Transverse colon (tissue), 4 donors: ENCODE data around the gene PRL. TPM values are rescaled to one million over a fixed set of nuclear protein-coding genes. Genes with fewer than 3 reads are reported as not detected.

ENCODE experiments used
- DNase-seq: peaks from one replicate; pipeline ENCODE4 v3.0.0-alpha.2; 2019
- H3K27ac ChIP-seq, 4 donors: fragments of 200-600 bp; sonication (generic); 2 replicates each; pipeline ENCODE4 v1.5.1; 2016 to 2018; ENCODE audit warnings: inconsistent platforms in 4 of 4
- H3K27me3 ChIP-seq: fragments of 200-600 bp; sonication (generic); 2 replicates; pipeline ENCODE4 v1.5.1; 2017; ENCODE audit warnings: inconsistent platforms
- H3K36me3 ChIP-seq, 4 donors: fragments of 200-600 bp; sonication (generic); 2 replicates each; pipeline ENCODE4 v1.5.1; 2017 to 2019; ENCODE audit warnings: inconsistent platforms in 4 of 4
- H3K4me1 ChIP-seq, 4 donors: fragments of 200-600 bp; sonication (generic); 2 replicates each; pipeline ENCODE4 v1.5.1; 2017 to 2020; ENCODE audit warnings: inconsistent platforms in 4 of 4
- H3K4me3 ChIP-seq, 4 donors: fragments of 200-600 bp; sonication (generic); 1 replicate in 1 of 4; 2 replicates in 3 of 4; pipeline versions ENCODE4 v1.5.1 to v1.6.1; 2017 to 2019; ENCODE audit warnings: inconsistent platforms in 4 of 4
- H3K9me3 ChIP-seq, 2 donors: fragments of 200-600 bp; sonication (generic); 2 replicates each; pipeline ENCODE4 v1.5.1; 2017 to 2019; ENCODE audit warnings: inconsistent platforms in 2 of 2
- EP300 ChIP-seq: sonication (generic); formaldehyde crosslinking; IDR thresholded peaks from one replicate; pipeline ENCODE4 v1.6.1; 2017; ENCODE audit warnings: antibody characterized with exemption, low read depth
- POLR2A ChIP-seq: fragments of 450-650 bp; IDR thresholded peaks from one replicate; pipeline ENCODE4 v1.6.1; 2016; ENCODE audit warnings: antibody characterized with exemption, mild to moderate bottlenecking, moderate library complexity
- POLR2AphosphoS5 ChIP-seq, 3 donors: sonication (generic); formaldehyde crosslinking; IDR thresholded peaks; one replicate each; pipeline ENCODE4 v1.6.1; 2016; ENCODE audit warnings: antibody characterized with exemption in 3 of 3
- WGBS, 2 donors: methylation state at CpG; one replicate each; pipeline ENCODE4 v1.1.5; 2018; ENCODE audit warnings: low coverage in 1 of 2; 5-methylcytosine and 5-hydroxymethylcytosine counted together
- in situ Hi-C, 4 donors: fragments of 200-750 bp; cut with MboI; loops; one replicate each; pipeline versions ENCODE4 v1.15.0 to v1.15.1; 2017; ENCODE audit warnings: low sequenced_read_pairs in 3 of 4, low pct_ligation_motif_present in 1 of 4, low pct_unique_long_range_greater_than_20kb in 1 of 4
- intact Hi-C: fragments of 100-400 bp; cut with DNase I; formaldehyde crosslinking; loops from one replicate; pipeline ENCODE4 v1.15.1; 2023; ENCODE audit warnings: low total_unique reads
- total RNA-seq, 4 donors: library from RNA; depleted of rRNA; stranded (reverse); fragments of >200 nt; gene quantifications; one replicate each; pipeline ENCODE4 v1.1.0, GENCODE V29; 2016
- TF ChIP-seq, protein P1 (sequence below), 5 experiments: fragments of 200-600 bp in 3 of 5; fragments of 450-650 bp in 2 of 5; sonication (generic) in 3 of 5; IDR thresholded peaks; 1 replicate in 2 of 5; 2 replicates in 3 of 5; pipeline ENCODE4 v1.5.1; 2016 to 2017; ENCODE audit warnings: antibody characterized with exemption in 5 of 5, inconsistent platforms in 3 of 5, mild to moderate bottlenecking in 2 of 5, moderate library complexity in 1 of 5

Gene PRL
- total RNA-seq, 4 donors from 2014 or later, result not detected

GRCh38 chr6:22271081-22271480, 25.8 kb downstream of the PRL start:
- TF ChIP-seq POLR2A, result no peak
- Histone ChIP-seq H3K27me3 (no peaks in the 10 kb centered on the region), H3K27ac (no peak overlapping the region), H3K9me3 (no peaks in the 10 kb centered on the region), H3K4me3 (no peak overlapping the region), H3K4me1 (no peaks in the 10 kb centered on the region), H3K36me3 (no peaks in the 10 kb centered on the region)
- in situ Hi-C loops, result no loop called here
- intact Hi-C loops, result no loop called here
- WGBS, 2 donors, result 35 to 51% methylated on average over 7 of the region's 7 CpGs
- DNase-seq, result no peak

- H3K36me3 ChIP-seq, result no peaks in the 10 kb centered on the region
- H3K9me3 ChIP-seq, result no peaks in the 10 kb centered on the region
- no peaks in the 10 kb centered on the region for H3K4me1 ChIP-seq
- H3K27me3 ChIP-seq, result no peaks in the 10 kb centered on the region
- in situ Hi-C loops, result no loop called here
- DNase-seq, result no peak
- no peak overlapping the region for H3K4me3 ChIP-seq
- H3K27ac ChIP-seq, result no peak overlapping the region
- no peak for TF ChIP-seq POLR2A
- no peak for TF ChIP-seq POLR2AphosphoS5 (IDR thresholded peaks at IDR 0.05)
- TF ChIP-seq EP300, result no peak
- TF ChIP-seq, protein P1, sequence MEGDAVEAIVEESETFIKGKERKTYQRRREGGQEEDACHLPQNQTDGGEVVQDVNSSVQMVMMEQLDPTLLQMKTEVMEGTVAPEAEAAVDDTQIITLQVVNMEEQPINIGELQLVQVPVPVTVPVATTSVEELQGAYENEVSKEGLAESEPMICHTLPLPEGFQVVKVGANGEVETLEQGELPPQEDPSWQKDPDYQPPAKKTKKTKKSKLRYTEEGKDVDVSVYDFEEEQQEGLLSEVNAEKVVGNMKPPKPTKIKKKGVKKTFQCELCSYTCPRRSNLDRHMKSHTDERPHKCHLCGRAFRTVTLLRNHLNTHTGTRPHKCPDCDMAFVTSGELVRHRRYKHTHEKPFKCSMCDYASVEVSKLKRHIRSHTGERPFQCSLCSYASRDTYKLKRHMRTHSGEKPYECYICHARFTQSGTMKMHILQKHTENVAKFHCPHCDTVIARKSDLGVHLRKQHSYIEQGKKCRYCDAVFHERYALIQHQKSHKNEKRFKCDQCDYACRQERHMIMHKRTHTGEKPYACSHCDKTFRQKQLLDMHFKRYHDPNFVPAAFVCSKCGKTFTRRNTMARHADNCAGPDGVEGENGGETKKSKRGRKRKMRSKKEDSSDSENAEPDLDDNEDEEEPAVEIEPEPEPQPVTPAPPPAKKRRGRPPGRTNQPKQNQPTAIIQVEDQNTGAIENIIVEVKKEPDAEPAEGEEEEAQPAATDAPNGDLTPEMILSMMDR (IDR thresholded peaks at IDR 0.05), result no peak
- 79 to 87% methylated on average over 2 of the region's 2 CpGs for WGBS, 2 donors
- intact Hi-C loops, result no loop called here
Measured at GRCh38 chr6:22263748-22264147, 33.1 kb downstream of the PRL start.

GRCh38 chr6:22254886-22255285, 42.0 kb downstream of the PRL start:
- DNase-seq, result no peak
- Histone ChIP-seq H3K36me3 (no peaks in the 10 kb centered on the region), H3K4me1 (no peaks in the 10 kb centered on the region), H3K9me3 (peaks cover 0 to 3% of the 10 kb centered on the region in 2 donors), H3K27me3 (no peaks in the 10 kb centered on the region), H3K4me3 (no peak overlapping the region), H3K27ac (no peak overlapping the region)
- WGBS, 2 donors, result 53 to 65% methylated on average over 3 of the region's 3 CpGs
- intact Hi-C loops (no loop called here), in situ Hi-C loops (no loop called here)
- TF ChIP-seq POLR2AphosphoS5 (IDR thresholded peaks at IDR 0.05) (no peak), POLR2A (no peak), EP300 (no peak)
- TF ChIP-seq, protein P1 (IDR thresholded peaks at IDR 0.05), result no peak

DNA sequence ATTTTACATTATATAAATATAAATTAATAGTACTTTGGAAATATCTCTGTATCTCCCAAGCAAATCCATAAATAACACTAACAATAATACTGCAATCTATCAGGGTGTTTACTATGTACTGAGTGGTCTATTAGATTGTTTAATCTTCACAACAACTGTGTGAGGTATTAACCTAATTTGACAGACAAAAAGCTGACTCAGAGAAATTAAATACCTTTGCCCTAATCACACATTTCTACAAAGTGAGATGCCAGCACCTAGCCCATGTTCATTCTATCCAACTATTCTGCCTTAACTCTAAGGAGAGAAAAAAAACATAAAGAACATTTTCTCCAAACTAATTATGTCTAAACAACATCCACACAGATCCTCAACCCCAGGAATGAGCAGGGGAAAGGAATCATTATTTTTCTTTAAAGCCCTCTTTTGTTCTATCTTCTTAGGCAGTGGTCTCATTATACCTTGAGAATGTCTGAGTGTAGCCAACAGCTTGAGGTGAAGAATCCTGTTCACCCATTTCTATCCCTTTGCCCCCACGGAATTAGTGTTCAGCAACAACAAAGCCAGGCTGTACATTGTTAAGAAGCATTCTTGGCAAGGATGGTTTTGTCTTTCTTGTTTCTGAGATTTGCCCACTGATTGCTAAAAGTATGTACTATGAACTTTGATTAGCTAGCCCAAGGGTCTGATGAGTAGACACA, 42.7 kb downstream of the PRL start:
- in situ Hi-C loops, result no loop called here
- H3K27me3 ChIP-seq, result no peaks in the 10 kb centered on the region
- H3K36me3 ChIP-seq, result no peaks in the 10 kb centered on the region
- no peak overlapping the region for H3K27ac ChIP-seq
- H3K4me3 ChIP-seq, result no peak overlapping the region
- TF ChIP-seq EP300, result no peak
- TF ChIP-seq, protein P1 (IDR thresholded peaks at IDR 0.05), result no peak
- no peak for TF ChIP-seq POLR2A
- TF ChIP-seq POLR2AphosphoS5 (IDR thresholded peaks at IDR 0.05), result no peak
- DNase-seq, result no peak
- 29 to 82% methylated on average over 1 of the region's 1 CpG for WGBS, 2 donors
- H3K4me1 ChIP-seq, result no peaks in the 10 kb centered on the region
- H3K9me3 ChIP-seq, result peaks cover 0 to 3% of the 10 kb centered on the region in 2 donors
- intact Hi-C loops, result no loop called here

DNA sequence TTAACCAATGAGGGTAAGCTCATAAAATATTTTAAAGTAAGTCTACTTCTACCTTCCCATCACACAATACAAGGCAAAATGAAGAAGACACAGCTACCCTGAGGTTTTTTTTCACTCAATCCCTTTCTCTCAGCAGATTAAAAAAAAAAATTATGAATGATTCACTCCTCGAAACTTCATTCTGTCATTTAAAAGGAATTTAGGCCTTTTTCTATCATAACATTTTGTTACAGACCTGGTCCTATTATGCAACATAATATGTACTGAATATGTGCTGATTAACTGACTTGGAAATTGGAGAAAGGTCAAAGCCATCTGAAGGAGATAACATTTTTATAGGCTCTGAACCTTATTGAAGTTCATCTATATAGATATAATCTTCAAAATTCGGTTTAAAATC, 45.5 kb downstream of the PRL start:
- H3K27me3 ChIP-seq, result no peaks in the 10 kb centered on the region
- 48 to 58% methylated on average over 2 of the region's 2 CpGs for WGBS, 2 donors
- intact Hi-C loops (no loop called here), in situ Hi-C loops (no loop called here)
- no peaks in the 10 kb centered on the region for H3K9me3 ChIP-seq
- DNase-seq, result no peak
- H3K27ac ChIP-seq, result no peak overlapping the region
- TF ChIP-seq, protein P1 (IDR thresholded peaks at IDR 0.05), result no peak
- TF ChIP-seq EP300, result no peak
- no peak for TF ChIP-seq POLR2AphosphoS5 (IDR thresholded peaks at IDR 0.05)
- TF ChIP-seq POLR2A, result no peak
- H3K36me3 ChIP-seq, result no peaks in the 10 kb centered on the region
- no peaks in the 10 kb centered on the region for H3K4me1 ChIP-seq
- H3K4me3 ChIP-seq, result no peak overlapping the region
